NOMO-1 treated with dmso at 0.1 percent for 144 hours (cell line): ENCODE measurements around the gene ITIH4.
"Not testable (repeated sequence)": the region's sequence is repeated elsewhere in the genome, so short reads cannot be mapped to it uniquely, and the experiment has no call there.

Source experiments
- DNase-seq: peaks from one replicate; lab custom pipeline; 2025; ENCODE audit not compliant: unreplicated experiment; lab: John Stamatoyannopoulos, UW

Gene ITIH4

DNA sequence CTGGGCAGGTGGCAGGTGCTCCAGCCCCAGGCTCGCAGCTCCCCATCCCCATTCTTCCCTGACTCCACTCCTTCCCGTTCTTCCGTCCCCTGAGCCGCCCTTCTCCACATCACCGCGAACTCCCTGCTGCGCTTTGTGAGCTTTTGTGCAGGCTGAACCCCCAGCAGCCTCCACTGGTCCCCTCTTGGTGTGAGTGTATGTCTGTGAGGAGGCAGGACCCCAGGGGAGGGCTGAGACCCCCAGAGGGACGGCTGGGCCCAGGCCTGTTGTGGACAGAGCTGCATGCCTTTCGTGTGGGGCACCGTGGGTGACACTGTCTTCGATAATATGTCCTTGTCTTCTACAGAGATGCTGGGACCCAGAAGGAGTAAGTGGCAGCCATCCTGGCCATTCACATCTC, 43.2 kb downstream of the ITIH4 start:
- no peak for DNase-seq

DNA sequence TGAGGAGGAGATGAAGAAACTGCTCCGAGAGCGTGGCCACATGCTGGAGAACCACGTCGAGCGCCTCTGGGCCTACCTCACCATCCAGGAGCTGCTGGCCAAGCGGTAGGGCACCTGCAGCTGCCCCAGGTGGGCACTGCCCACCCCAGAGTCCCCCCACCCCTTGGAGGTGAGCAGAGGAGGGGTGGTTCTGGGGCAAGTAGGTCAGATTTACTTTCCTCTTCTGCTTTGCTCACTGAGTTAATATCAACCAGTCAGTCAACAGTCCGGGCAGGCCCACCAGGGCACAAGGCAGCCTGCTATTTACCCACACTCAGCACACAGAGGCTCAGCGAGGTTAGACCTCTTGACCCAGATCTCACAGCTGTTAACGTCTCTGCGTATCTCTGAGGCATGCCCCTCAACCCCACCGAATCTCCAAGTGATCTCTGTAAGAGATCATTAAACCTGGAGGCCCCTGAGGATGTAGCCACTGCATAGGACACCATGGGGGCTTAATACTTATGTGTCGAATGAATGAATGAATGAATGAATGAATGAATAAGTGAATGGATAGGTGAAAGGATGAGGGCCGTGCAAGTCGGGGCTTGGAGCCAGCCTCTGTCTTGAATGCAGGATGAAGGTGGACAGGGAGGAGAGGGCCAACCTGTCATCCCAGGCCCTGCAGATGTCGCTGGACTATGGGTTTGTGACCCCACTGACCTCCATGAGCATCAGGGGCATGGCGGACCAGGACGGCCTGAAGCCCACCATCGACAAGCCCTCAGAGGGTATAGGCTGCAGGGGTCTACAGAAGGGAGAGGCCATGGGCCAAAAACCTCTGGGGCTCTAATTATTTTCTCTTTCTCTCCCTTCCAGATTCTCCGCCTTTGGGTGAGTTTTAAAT, 43.9 kb downstream of the ITIH4 start:
- no peak for DNase-seq

DNA sequence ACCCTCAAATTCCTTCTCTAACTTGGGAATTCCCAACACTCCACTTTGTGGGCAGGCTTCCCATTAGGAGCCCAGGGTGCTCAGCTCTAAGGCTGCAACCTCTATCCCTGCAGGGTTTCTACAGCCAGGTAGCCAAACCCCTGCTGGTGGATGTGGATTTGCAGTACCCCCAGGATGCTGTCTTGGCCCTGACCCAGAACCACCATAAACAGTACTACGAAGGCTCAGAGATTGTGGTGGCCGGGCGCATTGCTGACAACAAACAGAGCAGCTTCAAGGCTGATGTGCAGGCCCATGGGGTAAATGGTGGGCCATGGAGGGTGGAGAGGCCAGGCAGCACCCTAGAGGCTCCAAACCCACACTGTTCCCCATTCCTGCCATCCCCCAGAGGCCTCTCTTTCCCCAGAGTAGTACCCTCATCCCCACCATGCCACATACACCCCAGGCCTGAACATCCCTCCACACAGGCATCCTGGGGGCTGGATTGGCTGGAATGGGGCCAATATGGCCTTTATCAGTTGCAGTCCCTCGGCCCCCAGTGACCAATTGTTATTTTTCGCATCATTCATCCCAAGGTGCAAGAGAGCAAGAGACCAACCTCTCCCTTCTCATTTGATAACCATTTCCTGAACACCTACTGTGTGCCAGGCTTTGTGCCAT, 45.4 kb downstream of the ITIH4 start:
- no peak for DNase-seq

GRCh38 chr3:52784021-52784621, 46.4 kb downstream of the ITIH4 start:
- no peak for DNase-seq

GRCh38 chr3:52783211-52783555, 47.3 kb downstream of the ITIH4 start:
- DNase-seq = no peak

- no peak for DNase-seq
Measured at GRCh38 chr3:52782412-52783210, 47.9 kb downstream of the ITIH4 start.

DNA sequence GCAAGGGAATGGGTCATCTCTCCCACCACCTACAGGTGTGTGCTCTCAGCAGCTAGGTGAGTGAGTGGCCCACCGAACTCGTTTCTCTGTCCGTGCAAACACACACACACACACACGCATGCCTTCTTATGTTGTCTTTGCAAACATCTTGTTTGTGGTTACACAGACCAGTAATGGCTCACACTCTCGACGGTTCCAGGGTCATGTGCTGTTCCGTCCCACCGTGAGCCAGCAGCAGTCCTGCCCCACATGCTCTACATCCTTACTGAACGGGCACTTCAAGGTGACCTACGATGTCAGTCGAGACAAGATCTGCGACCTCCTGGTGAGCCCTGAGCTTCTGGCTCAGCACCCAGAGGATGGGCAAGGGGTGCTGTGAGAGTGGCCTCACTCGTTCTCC, 48.7 kb downstream of the ITIH4 start:
- no peak for DNase-seq

GRCh38 chr3:52779837-52780585, 50.5 kb downstream of the ITIH4 start:
- no peak for DNase-seq

DNA sequence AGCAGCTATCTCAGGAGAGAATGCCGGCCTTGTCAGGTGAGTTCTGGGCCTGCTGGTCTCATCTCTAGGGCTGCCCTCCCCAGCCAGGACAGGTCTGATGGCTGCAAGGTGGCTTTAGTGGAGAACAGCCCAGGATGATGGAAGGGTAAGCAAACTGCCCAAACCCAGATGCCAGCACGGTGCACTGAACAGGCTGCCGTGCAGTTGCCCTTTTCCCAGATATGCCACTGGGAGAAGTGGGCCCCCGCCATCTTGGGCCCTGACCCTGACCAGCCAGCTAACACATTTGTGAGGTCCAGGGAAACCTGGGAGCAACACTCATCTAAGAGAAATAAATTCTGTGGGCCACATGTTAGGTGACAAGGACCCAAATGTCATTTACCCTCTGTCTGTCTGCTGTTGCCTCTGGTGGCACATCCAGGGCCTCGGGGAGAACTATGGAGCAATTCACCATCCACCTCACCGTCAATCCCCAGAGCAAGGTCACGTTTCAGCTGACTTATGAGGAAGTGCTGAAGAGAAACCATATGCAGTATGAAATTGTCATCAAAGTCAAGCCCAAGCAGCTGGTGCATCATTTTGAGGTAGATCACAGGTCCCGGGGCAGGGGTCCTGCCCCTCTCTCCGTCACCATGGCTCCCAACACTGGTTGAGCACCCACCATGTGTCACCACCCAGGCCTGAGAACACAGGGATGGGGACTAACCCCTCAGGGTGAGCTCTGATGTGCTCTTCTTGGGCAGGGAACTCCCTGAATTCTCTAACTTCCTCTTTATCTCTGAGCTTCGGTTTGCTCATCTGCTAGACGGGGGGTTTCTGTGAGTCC, 51.2 kb downstream of the ITIH4 start:
- peak; percentile 55 for DNase-seq

- DNase-seq = no peak
Measured at GRCh38 chr3:52777959-52778805, 52.3 kb downstream of the ITIH4 start.

- no peak for DNase-seq
Measured at GRCh38 chr3:52777127-52777958, 53.1 kb downstream of the ITIH4 start, which contains the start of gene ITIH1. Gene ITIH1 (plus strand): TSS chr3:52777599. CDS start chr3:52777616, 17 bp downstream.

- not testable (repeated sequence) for DNase-seq
Measured at GRCh38 chr3:52776486-52776885, 54.0 kb downstream of the ITIH4 start.

DNA sequence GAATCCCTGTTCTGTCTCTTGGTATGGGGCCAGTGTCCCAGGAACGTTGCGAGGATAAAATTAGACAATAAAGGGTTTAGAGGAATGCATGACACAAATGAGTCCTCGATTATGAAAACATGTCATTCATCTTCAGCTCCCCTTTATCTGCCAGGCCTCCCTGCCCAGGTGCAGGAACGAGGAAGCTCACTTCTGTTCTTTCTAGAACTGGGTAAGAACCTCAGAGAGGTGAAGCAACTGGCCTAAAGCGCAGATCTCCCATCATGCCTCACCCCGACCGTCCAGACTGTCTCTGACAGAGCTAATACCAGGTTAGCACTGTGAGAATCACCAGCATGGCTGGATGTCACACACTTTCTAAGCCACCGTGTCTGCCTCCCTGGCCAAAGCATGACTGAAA, 54.6 kb downstream of the ITIH4 start:
- DNase-seq = no peak

DNA sequence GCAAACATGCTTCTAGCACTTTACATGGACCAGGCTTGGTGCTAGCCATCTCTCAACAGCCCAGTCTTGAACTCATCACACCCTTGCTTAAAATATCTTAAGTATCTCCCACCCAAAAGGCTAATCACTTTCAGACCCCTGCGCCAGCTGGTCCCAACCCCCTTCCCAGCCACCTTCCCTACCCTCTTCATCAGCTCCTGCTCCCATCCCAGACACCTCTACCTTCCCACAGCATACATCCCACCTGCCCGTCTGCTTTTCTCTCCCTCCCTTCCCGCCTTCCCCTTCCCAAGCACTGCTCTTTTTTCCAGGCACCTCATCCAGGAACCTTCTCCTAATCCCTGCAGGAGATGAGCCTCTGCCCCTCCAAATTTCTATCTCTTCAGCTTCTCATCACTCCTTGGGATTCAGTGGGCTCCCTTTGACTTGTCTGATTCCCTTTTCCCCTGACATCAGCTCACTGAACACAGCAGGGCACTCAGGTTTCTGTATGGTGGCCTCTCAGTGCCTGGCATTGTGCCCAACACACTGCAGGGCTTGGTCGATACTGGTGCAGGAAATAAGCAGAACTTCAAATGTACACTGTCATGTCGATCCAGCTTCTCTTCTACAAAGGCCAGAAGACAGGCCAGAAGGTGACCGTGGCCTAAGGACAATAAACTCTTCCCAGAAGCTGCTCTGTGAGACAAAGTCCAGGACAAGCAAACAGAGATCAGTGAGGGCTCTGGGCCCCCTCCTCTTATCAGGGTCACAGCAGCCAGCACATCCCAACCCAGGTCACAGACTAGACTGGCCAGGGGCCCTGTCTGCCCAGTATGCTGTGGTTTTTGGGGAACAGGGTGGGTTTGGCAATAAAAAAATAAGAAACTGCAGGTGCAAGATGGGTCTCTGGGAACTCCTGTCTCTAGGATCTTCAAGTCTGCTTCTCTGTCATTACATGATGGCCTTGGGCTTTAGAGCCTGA, 55.3 kb downstream of the ITIH4 start:
- DNase-seq = no peak

GRCh38 chr3:52774066-52774713, 56.3 kb downstream of the ITIH4 start:
- no peak for DNase-seq

- DNase-seq = no peak
Measured at GRCh38 chr3:52773361-52774065, 57.0 kb downstream of the ITIH4 start.
